Measurements from ENCODE around the gene RGS3.

The RGS3 gene

DNA sequence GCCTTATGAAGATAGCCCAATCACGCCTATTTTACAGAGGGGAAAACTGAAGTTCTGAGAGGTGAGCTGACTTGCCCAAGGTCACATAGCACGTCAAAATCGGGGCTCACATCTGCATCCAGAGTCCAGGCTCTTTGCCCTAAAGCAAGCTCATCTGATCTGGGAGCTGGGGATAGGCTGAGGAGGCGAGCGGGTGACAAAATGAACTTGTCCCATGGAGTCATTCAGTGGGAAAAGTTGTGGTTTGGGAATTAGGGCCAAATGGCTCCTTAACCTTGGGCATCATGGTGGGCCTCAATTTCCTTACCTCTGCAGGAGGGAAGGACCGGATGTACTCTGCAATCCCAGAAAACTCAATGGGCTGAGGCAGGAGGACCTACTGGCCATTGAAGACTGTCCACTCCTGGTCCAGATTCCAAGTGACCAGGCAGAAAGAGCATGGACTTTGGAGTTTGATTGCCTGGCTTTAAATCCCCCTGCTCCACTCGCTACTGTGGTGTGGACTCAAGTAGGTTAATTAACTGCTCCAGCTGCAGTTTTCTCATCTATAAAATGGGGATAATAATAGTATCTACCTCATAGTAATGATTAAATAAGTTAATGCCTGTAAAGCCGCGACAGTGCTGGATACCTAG, 160.4 kb downstream of the RGS3 start:
- DNase-seq: no peak
- TF ChIP-seq GATA1 (IDR thresholded peaks at IDR 0.05; ENCODE audit: low read depth, low read length): no peak
- no peak for TF ChIP-seq POLR2A (IDR thresholded peaks at IDR 0.05; ENCODE audit: low read length)

DNA sequence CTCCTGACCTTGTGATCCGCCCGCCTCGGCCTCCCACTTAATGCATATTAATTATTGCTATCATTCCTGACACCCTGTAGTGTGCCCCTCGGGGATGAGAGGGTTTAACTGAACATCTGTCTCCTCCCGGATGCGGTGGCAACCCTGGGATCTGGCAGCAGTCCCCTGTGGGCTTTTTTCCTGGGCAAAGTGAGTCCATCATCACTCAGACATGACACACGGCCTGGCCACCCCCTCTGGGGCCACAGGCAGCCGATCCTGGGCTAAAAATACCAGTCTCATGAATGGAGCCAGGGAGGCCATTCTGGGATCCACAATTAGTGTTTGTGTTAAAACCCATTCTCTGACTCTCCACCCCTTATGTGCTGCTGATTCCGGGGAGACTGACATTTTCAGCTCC, 161.2 kb downstream of the RGS3 start:
- TF ChIP-seq GATA1 (IDR thresholded peaks at IDR 0.05; ENCODE audit: low read depth, low read length) (no peak), POLR2A (IDR thresholded peaks at IDR 0.05; ENCODE audit: low read length) (no peak)
- DNase-seq: no peak

DNA sequence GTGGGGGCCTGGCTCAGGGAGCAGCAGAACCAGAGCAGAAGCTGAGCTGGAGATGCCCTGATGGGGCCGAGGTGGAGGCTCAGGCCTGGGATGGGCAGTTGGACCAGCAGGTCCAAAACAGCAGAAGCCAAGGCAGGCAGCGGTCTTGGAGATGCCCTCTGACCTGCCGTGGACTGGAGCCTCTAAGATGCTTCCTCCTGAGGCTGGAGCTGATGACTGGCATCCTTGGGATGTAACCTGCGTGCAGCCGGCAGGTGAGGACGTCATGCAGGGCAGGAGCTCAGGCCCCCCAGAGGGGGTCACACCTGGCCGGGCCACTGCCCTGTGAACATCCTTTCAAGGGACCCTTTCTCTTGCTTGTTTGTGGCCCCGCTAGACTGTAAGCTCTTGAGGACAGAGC, 162.0 kb downstream of the RGS3 start:
- no peak for TF ChIP-seq POLR2A (IDR thresholded peaks at IDR 0.05; ENCODE audit: low read length)
- TF ChIP-seq GATA1 (IDR thresholded peaks at IDR 0.05; ENCODE audit: low read depth, low read length): no peak
- DNase-seq: no peak

DNA sequence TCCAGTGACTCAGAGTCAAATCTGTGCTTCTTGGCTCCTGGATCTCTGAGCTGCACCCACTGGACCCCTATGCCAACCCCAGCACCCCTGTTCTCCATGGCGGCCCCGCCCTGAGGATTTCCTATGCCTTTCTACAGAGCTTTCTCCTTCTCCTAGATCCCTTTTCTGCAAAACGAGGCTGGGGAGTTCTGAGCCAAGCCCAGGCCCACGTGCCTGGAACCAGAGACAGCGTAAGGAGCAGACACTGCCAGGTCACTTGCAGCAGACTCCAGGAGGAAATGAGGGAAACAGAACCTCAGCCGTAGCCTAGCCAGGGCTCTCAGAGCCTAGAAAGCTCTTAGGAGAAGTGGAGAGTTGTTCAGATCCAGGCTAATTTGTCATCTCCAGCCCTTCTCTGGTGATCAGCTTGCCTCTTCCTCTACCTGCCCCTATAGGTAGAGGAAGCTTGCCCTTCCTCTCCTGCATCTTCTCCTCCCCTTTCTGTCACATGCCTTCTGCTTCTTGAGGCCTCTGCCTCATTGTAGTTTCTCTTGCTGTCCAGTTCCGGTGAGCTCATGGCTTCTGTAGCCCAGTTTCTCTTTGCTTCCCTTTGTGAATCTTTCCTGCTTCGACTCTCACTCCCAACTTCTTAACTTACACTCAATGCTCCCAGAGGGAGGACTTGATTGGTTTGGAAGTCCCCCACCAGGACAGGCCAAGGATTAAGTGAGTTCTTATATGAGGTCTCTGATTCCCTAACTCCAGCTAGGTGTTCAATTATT, 163.4 kb downstream of the RGS3 start:
- TF ChIP-seq POLR2A (IDR thresholded peaks at IDR 0.05; ENCODE audit: low read length) (no peak), GATA1 (IDR thresholded peaks at IDR 0.05; ENCODE audit: low read depth, low read length) (no peak)
- DNase-seq: no peak

DNA sequence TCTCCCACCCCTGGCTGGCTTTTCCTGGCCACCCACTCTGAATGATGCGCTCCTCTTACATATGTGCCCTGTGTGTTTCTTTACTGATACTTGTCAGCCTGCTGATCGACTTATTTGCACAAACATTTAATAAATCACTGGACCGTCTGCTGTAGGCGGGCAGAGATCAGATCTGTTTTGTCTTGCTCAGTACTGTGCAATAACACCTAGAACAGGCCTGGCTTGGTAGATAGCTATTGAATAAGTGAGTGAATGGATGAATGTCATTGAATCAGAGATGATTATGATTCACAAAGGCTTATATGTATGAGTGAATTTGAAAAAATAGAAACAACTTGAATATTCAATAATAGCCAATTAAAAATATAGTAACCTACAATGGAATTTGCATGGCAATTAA, 165.1 kb downstream of the RGS3 start:
- DNase-seq: no peak
- no peak for TF ChIP-seq POLR2A (IDR thresholded peaks at IDR 0.05; ENCODE audit: low read length)
- TF ChIP-seq GATA1 (IDR thresholded peaks at IDR 0.05; ENCODE audit: low read depth, low read length): no peak

DNA sequence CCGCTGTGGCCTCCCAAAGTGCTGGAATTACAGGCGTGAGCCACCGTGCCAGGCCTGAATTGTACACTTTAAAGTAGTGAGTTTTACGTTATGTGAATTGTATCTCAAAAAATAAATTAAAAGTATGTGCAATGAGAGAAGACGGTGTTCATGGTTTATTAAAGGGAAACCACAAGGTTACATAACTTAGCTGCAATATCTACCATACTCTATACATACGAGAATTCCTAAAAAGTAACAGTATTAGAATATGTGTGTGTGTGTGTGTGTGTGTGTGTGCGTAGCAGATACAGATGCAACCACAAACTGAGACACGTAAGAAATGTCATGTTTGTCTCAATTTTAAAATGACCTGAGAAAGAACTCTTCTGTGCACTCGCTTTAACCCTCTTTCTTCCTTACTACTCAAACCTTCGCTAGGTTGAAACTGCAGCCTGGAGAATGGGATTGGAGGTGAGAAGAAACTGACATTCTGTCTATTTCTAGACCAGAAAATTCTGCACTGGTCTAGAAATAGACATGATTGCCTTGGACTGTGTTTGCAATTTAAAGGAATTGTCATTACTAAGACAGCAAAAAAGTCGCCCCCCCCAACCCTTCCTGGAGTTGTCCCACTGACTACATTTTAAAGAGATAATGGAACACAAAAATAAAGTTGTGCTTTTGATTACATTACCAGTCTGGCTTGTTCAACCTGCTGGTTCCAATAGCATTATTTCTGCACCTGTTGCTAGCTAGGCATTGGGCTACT, 167.0 kb downstream of the RGS3 start:
- no peak for DNase-seq
- TF ChIP-seq POLR2A (IDR thresholded peaks at IDR 0.05; ENCODE audit: low read length) (no peak), GATA1 (IDR thresholded peaks at IDR 0.05; ENCODE audit: low read depth, low read length) (no peak)

DNA sequence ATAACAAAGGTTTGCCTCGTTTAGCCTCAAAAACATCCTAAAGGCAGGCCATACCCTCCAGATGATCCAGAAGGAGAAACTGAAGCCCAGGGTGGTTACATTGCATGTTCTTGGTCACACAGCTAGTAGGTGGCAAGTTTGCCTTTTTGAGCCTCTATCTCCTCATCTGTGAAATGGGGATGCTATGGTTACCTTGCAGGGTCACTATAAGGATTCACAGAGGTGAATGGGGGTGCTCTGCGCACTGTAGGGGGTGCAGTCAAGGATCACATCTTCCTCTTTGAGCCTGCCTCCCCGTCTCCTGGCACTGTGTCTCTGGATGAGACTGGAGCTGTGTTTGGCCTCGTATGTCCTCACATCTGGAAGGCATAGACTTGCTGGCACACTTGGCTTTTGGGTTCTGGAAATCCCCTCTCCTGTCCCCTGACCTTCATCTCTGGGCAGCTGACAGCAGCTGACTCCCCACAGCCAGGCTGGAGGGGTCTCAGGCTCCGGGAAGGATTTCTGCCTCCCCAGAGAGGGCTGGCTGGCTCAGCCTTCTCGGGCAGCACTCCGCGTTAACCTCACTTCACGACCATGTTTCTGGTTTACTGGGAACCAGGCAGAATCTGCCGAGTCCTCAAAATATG, 167.7 kb downstream of the RGS3 start:
- DNase-seq: no peak

DNA sequence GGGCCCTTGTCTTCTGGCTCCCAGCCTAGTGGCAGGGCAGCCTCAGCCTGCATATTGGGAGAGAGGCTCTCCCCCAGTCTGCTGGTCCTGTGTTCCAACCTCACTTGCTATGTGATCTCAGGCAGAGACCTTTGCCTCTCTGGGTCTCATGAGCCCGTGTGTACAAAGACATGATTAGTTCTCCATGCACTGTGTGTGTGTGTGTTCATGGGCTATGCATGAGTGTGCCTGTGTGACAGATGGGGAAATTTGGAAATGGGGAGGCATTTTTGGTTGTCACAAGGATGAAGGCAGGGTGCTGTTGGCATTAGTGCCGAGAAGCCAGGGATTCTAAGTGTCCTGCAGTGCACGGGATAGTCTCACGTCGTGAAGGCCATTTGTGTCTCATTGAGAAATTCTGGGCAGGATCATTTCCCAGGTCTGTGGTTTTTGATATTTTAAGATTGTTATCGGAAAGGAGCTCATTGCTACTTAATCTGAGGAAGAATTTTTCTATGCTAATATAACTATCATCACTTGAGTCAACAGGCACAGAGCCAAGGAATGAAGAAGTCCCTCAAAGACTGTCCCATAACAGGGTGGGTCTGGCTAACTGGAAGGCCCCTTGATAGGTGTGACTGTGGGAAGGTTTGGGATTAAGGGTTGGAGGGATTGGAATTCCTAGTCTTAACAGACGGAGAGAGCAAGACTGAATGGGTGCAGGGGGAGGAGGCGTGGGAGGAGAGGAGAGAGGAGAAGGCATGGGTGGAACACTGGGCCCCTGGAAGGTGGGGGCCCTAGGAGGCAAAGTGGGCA, 168.5 kb downstream of the RGS3 start:
- DNase-seq: no peak
- TF ChIP-seq GATA1 (IDR thresholded peaks at IDR 0.05; ENCODE audit: low read depth, low read length): no peak

More for the DNA sequence above, 167.7 kb downstream of the RGS3 start:
- no peak for TF ChIP-seq POLR2A (IDR thresholded peaks at IDR 0.05; ENCODE audit: low read length)
- TF ChIP-seq GATA1 (IDR thresholded peaks at IDR 0.05; ENCODE audit: low read depth, low read length): no peak

DNA sequence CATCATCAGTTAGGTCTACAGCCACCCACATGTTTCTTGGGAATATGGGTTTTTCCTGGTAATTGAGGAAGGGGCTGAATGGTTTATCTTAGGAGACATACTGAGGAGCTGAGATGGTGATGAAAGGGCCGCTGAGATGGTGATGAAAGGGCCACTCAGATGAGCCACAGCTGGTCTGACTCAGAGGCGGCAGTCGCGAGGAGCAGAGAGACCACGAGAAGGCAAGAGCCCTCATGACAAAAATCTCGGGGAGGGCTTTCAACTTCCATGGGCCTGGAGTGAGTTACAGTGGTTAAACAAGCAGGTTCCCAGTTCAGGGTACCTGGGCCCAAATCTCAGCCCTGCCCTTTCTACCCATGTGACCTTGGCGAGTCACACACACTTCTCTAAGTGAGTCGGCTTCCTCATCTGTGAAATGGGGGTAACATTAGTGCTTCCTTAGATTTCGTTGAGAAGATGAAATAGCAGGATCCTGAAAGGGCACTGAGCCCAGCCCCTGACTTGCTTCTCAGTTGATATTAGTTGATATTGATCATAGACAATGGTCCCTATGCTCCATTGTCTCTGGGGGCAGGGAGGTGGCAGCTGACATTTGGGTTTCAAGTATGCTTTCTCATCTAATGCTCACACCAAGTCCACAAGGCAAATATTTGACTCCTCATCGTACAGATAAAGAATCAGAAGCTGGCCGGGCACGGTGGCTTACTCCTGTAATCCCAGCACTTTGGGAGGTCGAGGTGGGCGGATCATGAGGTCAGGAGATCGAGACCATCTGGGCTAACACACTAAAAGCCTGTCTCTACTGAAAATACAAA, 169.5 kb downstream of the RGS3 start:
- TF ChIP-seq GATA1 (IDR thresholded peaks at IDR 0.05; ENCODE audit: low read depth, low read length) (no peak), POLR2A (IDR thresholded peaks at IDR 0.05; ENCODE audit: low read length) (no peak)
- DNase-seq: no peak

DNA sequence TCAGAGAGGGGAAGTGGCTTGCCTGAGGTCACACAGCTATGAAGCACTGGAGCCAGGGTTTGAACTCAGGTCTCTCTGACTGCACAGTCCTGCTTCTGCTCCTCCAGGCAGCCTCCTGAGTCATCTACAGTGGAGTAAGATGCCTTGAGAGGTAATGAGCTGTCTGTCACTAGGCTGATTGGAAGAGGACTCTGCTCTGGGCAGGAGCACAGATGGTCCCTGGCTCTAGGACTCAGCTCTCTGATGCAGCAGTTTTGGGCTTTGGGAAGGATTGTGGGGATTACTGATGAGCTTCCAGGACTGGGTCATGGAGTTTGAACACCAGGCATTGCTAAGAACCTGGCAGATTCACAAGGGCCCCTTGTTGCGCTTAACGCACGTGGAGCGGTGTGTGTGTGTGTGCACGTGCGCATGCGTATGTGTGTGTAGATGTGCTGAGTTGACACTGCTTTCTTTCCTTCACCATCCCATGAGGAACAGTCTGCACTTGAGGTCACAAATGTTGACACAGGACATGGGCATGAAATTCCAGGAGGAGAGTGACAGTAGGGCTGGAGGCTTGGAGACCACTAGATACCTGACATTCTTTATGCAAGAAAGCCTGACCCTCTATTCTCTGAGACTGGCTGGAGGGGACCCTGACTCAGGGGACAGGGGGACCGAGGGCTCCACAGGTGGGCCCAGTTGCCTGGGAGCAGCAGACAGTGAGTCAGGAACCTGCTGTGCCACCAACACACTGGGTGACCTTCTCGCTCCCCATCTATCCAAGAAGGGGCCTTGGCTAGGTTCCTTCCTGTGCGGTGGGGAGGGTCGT, 170.5 kb downstream of the RGS3 start:
- DNase-seq: no peak
- TF ChIP-seq GATA1 (IDR thresholded peaks at IDR 0.05; ENCODE audit: low read depth, low read length): no peak
- no peak for TF ChIP-seq POLR2A (IDR thresholded peaks at IDR 0.05; ENCODE audit: low read length)

DNA sequence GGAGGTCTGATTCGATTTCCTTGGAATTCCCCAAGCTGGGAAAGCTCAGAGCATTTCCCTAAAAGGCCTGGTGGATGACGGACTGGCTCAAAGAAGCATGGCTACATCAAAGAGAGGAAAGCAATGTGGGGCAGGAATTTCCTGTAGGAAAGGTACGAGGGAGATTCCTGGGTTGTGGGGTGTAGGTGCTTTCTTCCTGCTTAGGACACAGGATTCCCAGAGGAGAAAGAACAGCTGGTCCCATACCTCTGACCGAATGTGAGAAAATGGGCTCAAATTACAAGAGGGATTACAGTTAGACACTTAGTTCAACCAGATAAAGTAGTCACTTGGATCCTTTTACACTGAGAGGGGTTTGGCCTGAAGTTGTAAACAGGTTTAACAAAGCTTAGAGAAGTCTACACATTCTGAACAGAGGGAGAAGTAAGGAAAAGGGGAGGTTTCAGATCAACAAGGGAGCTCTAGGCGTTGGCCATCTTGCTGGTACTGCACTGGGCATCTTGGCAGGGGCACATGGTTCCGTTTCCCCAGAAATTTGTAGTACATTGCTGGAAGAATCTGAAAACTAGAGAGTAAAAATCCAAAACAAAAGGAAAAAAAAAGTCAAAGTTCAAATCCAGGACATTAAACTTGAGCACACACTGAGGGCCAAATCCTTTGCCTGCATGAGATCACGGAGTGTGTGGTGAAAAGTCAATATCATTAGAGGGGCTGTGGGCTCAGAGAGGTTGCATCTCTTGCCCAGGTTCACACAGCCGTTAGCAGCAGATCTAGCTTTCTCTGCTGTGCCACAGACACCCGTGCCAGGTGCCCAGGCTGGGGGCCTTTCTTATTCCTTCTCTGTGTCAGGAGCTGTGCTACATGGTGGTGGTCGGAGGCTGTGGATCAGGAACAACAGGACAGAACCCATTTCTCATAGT, 171.3 kb downstream of the RGS3 start:
- no peak for TF ChIP-seq POLR2A (IDR thresholded peaks at IDR 0.05; ENCODE audit: low read length)
- DNase-seq: no peak

All from erythroblast (primary cell).